Endothelial cell of umbilical vein (primary cell): Measurements from ENCODE around the gene SKA1. TPM values are rescaled to one million over a fixed set of nuclear protein-coding genes. Genes with fewer than 3 reads are reported as not detected.

ENCODE experiments used
- BruUV-seq: library from RNA; stranded (reverse); fragments of 400-500 nt; replicated peaks from 2 replicates; lab custom pipeline; 2021; lab: Mats Ljungman, UMichigan
- CTCF ChIA-PET: fragments of 300-600, 350-600 bp; sonication (Branson Sonifier 250); formaldehyde crosslinking; loops from one replicate; lab custom pipeline; 2021; ENCODE audit warnings: antibody characterized with exemption, inconsistent platforms; lab: Charles Lee
- POLR2A ChIA-PET: fragments of 300-600, 350-600 bp; sonication (Branson Sonifier 250); formaldehyde crosslinking; loops from one replicate; lab custom pipeline; 2021; ENCODE audit warnings: antibody characterized with exemption, inconsistent platforms; lab: Charles Lee
- DNase-seq: peaks from one replicate; pipeline ENCODE4 v3.0.0-alpha.2; 2011; ENCODE audit warnings: low read depth, low spot score
- FAIRE-seq: peaks from 2 replicates; lab custom pipeline; 2011; peaks lifted over from hg19 to GRCh38; lab: Jason Lieb, UNC
- H2AFZ ChIP-seq: 2 replicates; pipeline ENCODE4 v1.6.0; 2012; ENCODE audit warnings: low read depth, low read length, control low read depth, inconsistent platforms
- H3K27ac ChIP-seq: 2 replicates; pipeline ENCODE4 v1.5.1; 2011; ENCODE audit warnings: low read depth, mild to moderate bottlenecking, control low read depth, low read length, moderate library complexity; ENCODE audit not compliant: insufficient read depth
- H3K27me3 ChIP-seq, 2 experiments: 2 replicates each; pipeline versions ENCODE4 v1.6.0 to v1.6.1; 2011; ENCODE audit warnings: low read length in 2 of 2, mixed read lengths in 1 of 2; ENCODE audit not compliant: control insufficient read depth in 2 of 2, insufficient read depth in 2 of 2
- H3K36me3 ChIP-seq, 2 experiments: 2 replicates in 1 of 2; 3 replicates in 1 of 2; pipeline ENCODE4 v1.5.1; 2011; ENCODE audit warnings: low read length in 2 of 2, mild to moderate bottlenecking in 1 of 2, moderate library complexity in 1 of 2; ENCODE audit not compliant: control insufficient read depth in 2 of 2, insufficient read depth in 2 of 2; ENCODE audit errors: extremely low read depth in 1 of 2
- H3K4me1 ChIP-seq: 3 replicates; pipeline ENCODE4 v1.5.1; 2011; ENCODE audit warnings: mild to moderate bottlenecking, low read length; ENCODE audit not compliant: control insufficient read depth, insufficient read depth; ENCODE audit errors: extremely low read depth
- H3K4me2 ChIP-seq: 2 replicates; pipeline ENCODE4 v1.6.1; 2011; ENCODE audit warnings: low read length, control low read depth, mixed read lengths; ENCODE audit not compliant: insufficient read depth
- H3K4me3 ChIP-seq, 3 experiments: fragments of 200-600 bp in 1 of 3; sonication (generic), shearing (Covaris generic) in 1 of 3; replicated peaks in 1 of 3; 2 replicates each; pipeline ENCODE4 v1.5.1; 2011 to 2016; ENCODE audit warnings: control low read depth in 3 of 3, low read length in 3 of 3, mild to moderate bottlenecking in 2 of 3, inconsistent platforms in 1 of 3, low read depth in 1 of 3, moderate library complexity in 1 of 3; ENCODE audit not compliant: insufficient read depth in 1 of 3
- H3K79me2 ChIP-seq: 2 replicates; pipeline ENCODE4 v1.6.0; 2012; ENCODE audit warnings: low read length, inconsistent platforms; ENCODE audit not compliant: control insufficient read depth, insufficient read depth
- H3K9ac ChIP-seq: replicated peaks from 2 replicates; pipeline ENCODE3; 2011; ENCODE audit warnings: low read length, control low read depth; ENCODE audit not compliant: insufficient read depth; ENCODE audit errors: extremely low read depth
- H3K9me1 ChIP-seq: replicated peaks from 3 replicates; pipeline ENCODE4 v1.6.0; 2011; ENCODE audit warnings: mild to moderate bottlenecking, low read length; ENCODE audit not compliant: control insufficient read depth, insufficient read depth; ENCODE audit errors: extremely low read depth
- H3K9me3 ChIP-seq: replicated peaks from 2 replicates; pipeline ENCODE4 v1.5.1; 2012; ENCODE audit warnings: low read length, inconsistent platforms; ENCODE audit not compliant: control insufficient read depth, insufficient read depth
- H4K20me1 ChIP-seq: replicated peaks from 2 replicates; pipeline ENCODE3; 2011; ENCODE audit warnings: mild to moderate bottlenecking, low read length; ENCODE audit not compliant: control insufficient read depth, insufficient read depth; ENCODE audit errors: extremely low read depth
- EZH2 ChIP-seq: IDR thresholded peaks from 2 replicates; pipeline ENCODE4 v1.6.1; 2012; ENCODE audit warnings: borderline replicate concordance, low read depth, mild to moderate bottlenecking, moderate library complexity, low read length, inconsistent platforms; ENCODE audit not compliant: severe bottlenecking
- FOS ChIP-seq: IDR thresholded peaks from 2 replicates; pipeline ENCODE4 v1.6.1; 2011; ENCODE audit warnings: mild to moderate bottlenecking, low read length, moderate library complexity, borderline replicate concordance; ENCODE audit not compliant: insufficient read depth
- GATA2 ChIP-seq: IDR thresholded peaks from 2 replicates; pipeline ENCODE4 v1.7.0; 2011; ENCODE audit warnings: low read depth, mild to moderate bottlenecking, moderate library complexity, mixed read lengths, low read length; ENCODE audit not compliant: insufficient read length, insufficient read depth
- JUN ChIP-seq: IDR thresholded peaks from 2 replicates; pipeline ENCODE4 v1.6.1; 2011; ENCODE audit warnings: borderline replicate concordance, low read depth; ENCODE audit not compliant: insufficient read length, insufficient read depth
- MYC ChIP-seq: IDR thresholded peaks from one replicate; pipeline ENCODE4 v1.6.1; 2011; ENCODE audit warnings: mild to moderate bottlenecking, low read depth, low read length
- POLR2A ChIP-seq: IDR thresholded peaks from 2 replicates; pipeline ENCODE4 v1.6.1; 2012; ENCODE audit warnings: low read depth, mild to moderate bottlenecking, control low read depth, low read length
- POLR2AphosphoS5 ChIP-seq: IDR thresholded peaks from 2 replicates; pipeline ENCODE4 v1.6.1; 2012; ENCODE audit warnings: low read depth, mild to moderate bottlenecking, control low read depth, low read length, moderate library complexity; ENCODE audit not compliant: insufficient read depth
- dilution Hi-C: fragments of 300-500 bp; cut with MboI; formaldehyde crosslinking; loops from one replicate; pipeline ENCODE4 v1.15.0; 2019; ENCODE audit warnings: low sequenced_read_pairs; ENCODE audit not compliant: extremely low pct_ligation_motif_present
- intact Hi-C: fragments of 100-400 bp; cut with micrococcal nuclease; formaldehyde crosslinking; loops from one replicate; pipeline ENCODE4 v1.10.0; 2022
- polyA plus RNA-seq, 4 experiments: library from polyadenylated mRNA; depleted of rRNA in 3 of 4; stranded (reverse) in 3 of 4; unstranded in 1 of 4; fragments of >200 nt; gene quantifications; 2 replicates each; pipeline versions ENCODE4 v1.2.1 to v1.2.3, GENCODE V29; 2011 to 2012; ENCODE audit warnings: missing spikeins in 1 of 4
- total RNA-seq: library from RNA; stranded (reverse); gene quantifications from 2 replicates; pipeline ENCODE4 v1.2.3, GENCODE V29; 2021
- TF ChIP-seq, protein P1 (sequence below), 2 donors: IDR thresholded peaks; 1 replicate in 1 of 2; 2 replicates in 1 of 2; pipeline ENCODE4 v1.5.1; 2011; ENCODE audit warnings: low read length in 2 of 2, mild to moderate bottlenecking in 2 of 2, moderate library complexity in 2 of 2, control low read depth in 1 of 2, inconsistent platforms in 1 of 2, low read depth in 1 of 2; ENCODE audit not compliant: insufficient read depth in 1 of 2; ENCODE audit errors: extremely low read depth in 1 of 2
- TF ChIP-seq, protein P2 (sequence below): IDR thresholded peaks from 2 replicates; pipeline ENCODE4 v1.6.1; 2011; ENCODE audit not compliant: insufficient read depth, insufficient read length

The SKA1 gene
- total and polyA plus RNA-seq, 2 donors (not counting 3 experiments of a cell fraction or from before 2014, with no cell fraction given), result 8.7 to 23.9 TPM

DNA sequence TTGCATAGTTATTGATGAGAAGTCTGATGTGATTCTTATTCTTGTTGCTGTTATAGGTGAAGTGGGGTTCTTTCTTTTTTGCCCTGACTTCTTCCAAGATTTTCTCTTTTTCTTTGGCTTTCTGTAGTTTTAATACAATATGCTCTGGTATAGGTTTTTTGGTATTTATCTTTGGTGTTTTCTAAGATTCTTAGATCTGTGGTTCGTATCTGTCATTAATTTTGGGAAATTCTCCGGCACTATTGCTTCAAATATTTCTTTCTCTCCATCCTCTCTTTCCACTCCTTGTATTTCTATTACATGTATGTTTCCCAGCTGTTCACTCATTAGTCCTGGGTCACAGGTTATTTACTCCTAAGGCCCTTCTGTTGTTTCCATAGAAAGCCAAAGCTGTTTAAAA, 43.8 kb downstream of the SKA1 start:
- Histone ChIP-seq H4K20me1 (no peaks in the 10 kb centered on the region), H3K4me2 (no peak overlapping the region), H3K9ac (no peak overlapping the region), H3K27me3 (no peaks in the 10 kb centered on the region), H3K36me3 (no peaks in the 10 kb centered on the region), H3K4me1 (no peaks in the 10 kb centered on the region), H2AFZ (no peak overlapping the region), H3K9me1 (no peaks in the 10 kb centered on the region), H3K4me3 (no peak overlapping the region), H3K79me2 (no peaks in the 10 kb centered on the region), H3K9me3 (no peaks in the 10 kb centered on the region), H3K27ac (no peak overlapping the region)
- FAIRE-seq, result no peak
- intact Hi-C loops (no loop called here), dilution Hi-C loops (no loop called here)
- TF ChIP-seq JUN (no peak), GATA2 (no peak), MYC (no peak), FOS (no peak), POLR2AphosphoS5 (no peak), EZH2 (no peak), POLR2A (no peak)
- TF ChIP-seq, protein P1, sequence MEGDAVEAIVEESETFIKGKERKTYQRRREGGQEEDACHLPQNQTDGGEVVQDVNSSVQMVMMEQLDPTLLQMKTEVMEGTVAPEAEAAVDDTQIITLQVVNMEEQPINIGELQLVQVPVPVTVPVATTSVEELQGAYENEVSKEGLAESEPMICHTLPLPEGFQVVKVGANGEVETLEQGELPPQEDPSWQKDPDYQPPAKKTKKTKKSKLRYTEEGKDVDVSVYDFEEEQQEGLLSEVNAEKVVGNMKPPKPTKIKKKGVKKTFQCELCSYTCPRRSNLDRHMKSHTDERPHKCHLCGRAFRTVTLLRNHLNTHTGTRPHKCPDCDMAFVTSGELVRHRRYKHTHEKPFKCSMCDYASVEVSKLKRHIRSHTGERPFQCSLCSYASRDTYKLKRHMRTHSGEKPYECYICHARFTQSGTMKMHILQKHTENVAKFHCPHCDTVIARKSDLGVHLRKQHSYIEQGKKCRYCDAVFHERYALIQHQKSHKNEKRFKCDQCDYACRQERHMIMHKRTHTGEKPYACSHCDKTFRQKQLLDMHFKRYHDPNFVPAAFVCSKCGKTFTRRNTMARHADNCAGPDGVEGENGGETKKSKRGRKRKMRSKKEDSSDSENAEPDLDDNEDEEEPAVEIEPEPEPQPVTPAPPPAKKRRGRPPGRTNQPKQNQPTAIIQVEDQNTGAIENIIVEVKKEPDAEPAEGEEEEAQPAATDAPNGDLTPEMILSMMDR (IDR thresholded peaks at IDR 0.05; ENCODE audit: extremely low read depth in 1 of 2, insufficient read depth in 1 of 2, low read depth in 1 of 2, low read length in 2 of 2), result no peak
- TF ChIP-seq, protein P2, sequence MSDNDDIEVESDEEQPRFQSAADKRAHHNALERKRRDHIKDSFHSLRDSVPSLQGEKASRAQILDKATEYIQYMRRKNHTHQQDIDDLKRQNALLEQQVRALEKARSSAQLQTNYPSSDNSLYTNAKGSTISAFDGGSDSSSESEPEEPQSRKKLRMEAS, result no peak
- POLR2A ChIA-PET, result no interaction called here
- no peak for DNase-seq
- no TSS peak for BruUV-seq
- CTCF ChIA-PET, result interaction anchor here (1.9 kb wide), 1 partner anchor 11 kb away, joined by 7 read pairs; no protein-coding TSS in a partner anchor
